Measurements from ENCODE around the gene PDLIM7. TPM values are rescaled to one million over a fixed set of nuclear protein-coding genes. Genes with fewer than 3 reads are reported as not detected.
A peak's percentile ranks its signal among the peaks of the same experiment; 100 is the strongest.

PDLIM7 gene
- polyA plus RNA-seq, 1 donor from 2014 or later: 16.3 TPM

DNA sequence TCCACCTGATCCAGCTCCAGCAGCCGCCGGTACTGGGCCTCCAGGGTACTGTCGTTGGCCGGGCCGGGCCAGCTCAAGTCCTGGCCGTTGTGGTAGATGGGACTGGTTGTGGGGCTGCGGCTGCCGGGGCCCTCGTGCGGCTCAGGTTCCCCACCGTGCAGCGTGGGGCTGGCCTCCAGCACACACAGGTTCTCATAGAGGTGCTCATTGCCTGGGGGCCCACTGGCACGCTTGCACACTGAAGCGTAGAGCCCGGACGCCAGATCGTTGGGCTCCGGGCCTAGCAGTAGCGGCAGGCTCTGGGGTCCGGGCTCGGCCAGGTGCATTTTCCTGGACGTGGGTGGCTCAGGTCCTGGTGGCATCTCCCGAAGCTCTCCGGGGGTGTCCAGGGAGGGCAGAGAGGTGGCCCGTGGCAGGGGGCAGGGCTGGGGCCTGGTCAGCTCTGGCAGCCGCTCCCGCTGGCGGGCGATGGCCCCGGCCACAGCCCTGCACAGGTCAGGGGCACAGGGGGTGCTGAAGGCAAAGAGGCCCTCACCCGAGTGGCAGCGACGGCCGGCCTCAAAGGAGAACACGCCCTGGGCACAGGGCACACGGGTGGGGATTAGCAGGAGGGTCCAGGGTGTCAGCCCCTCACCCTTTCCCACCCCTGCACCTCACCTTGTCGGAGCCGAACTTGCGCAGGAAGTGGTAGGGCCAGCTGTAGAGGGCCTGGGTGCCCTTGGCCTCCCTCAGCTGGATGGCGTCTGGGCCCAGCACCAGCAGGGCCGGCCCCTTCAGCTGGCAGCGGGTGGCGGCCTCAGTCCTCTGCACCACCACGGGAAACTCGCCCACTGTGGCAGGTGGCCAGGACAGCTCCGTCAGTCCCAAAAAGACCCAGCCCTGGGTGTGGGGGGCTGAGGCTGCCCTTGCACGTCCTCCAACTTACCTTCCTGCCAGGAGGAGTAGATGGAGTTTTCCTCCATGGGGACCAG lies 7.0 kb upstream of the PDLIM7 start:
- Mint-ChIP-seq H3K9me3 (no peaks in the 10 kb centered on the region), H3K27ac (no peak overlapping the region), H3K36me3 (peaks cover 8% of the 10 kb centered on the region), H3K27me3 (no peaks in the 10 kb centered on the region), H3K4me1 (peaks cover 27 to 50% (median 43%) of the 10 kb centered on the region in 3 donors), H3K4me3 (no peak overlapping the region)

DNA sequence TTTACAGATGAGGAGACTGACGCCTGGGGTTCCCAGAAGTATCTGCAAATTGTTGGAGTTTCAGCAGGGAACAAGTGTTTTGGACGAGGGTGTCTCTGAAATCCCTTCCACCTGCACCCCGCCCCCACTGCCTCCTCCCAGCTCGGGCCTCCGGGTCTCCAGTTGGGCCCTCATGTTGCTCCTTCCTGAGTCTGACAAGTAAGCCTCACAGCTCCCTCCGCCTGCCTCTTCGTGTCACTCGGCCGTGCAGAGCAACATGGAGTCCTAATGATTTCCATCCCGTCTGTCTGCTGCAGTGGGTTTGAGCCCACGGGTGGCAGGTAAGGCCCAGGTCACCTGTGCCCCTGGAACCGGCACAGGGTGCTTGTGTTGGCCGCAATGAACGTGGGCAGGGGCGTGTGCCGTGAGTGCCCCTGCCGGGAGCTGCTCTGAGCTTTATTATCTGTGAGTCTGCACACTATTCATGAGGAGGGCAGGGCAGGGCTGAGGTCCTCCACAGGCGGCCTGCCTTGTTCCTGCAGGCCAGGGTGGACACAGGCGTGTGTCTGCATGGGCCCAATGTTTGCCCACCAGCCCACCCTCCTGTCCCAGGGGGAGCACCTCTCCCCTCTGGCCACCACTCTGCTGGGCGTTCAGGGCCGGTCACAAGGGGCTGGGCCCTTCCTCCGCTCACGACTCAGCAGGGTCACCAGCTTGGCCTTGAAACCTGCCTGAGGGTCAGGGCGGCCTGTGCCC lies 6.1 kb upstream of the PDLIM7 start:
- Mint-ChIP-seq H3K4me1 (peaks cover 23 to 50% (median 44%) of the 10 kb centered on the region in 3 donors), H3K36me3 (peaks cover 8% of the 10 kb centered on the region), H3K27me3 (no peaks in the 10 kb centered on the region), H3K9me3 (no peaks in the 10 kb centered on the region), H3K4me3 (peak overlapping the region in 1 of 4 donors; percentile 47), H3K27ac (no peak overlapping the region)

DNA sequence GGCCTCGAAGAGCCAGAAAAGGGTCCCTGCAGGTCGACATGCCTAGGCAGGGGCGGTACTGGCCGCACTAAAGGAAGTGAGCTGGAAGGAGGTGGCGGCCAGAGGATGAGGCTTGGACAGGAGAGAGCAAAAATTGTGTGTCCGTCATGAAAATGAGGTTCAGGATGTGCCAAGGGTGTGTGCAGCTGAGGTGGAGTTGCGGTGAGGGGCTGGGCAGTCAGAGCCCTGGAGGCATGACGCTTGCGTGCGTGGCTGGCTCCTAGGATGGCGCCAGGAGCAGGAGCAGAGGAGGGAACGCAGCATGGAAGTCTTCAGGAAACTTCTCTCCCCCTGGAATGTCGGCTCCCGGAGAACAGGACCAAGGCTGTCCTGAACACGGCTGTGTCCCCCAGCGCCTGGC lies 5.5 kb upstream of the PDLIM7 start:
- H3K27ac Mint-ChIP-seq: peak overlapping the region in 1 of 3 donors; percentile 0
- H3K27me3 Mint-ChIP-seq: peaks cover 3% of the 10 kb centered on the region
- H3K4me3 Mint-ChIP-seq: peak overlapping the region in 2 of 4 donors; percentile 51 to 82
- peaks cover 20 to 52% (median 47%) of the 10 kb centered on the region in 3 donors for H3K4me1 Mint-ChIP-seq
- H3K36me3 Mint-ChIP-seq: peaks cover 8% of the 10 kb centered on the region
- H3K9me3 Mint-ChIP-seq: no peaks in the 10 kb centered on the region

GRCh38 chr5:177501874-177502678 lies 4.7 kb upstream of the PDLIM7 start:
- peak overlapping the region; percentile 44 to 74 (median 54) for H3K4me3 Mint-ChIP-seq
- H3K36me3 Mint-ChIP-seq: peaks cover 4% of the 10 kb centered on the region
- no peaks in the 10 kb centered on the region for H3K9me3 Mint-ChIP-seq
- H3K4me1 Mint-ChIP-seq: peaks cover 12 to 44% (median 40%) of the 10 kb centered on the region in 3 donors
- peak overlapping the region; percentile 0 to 37 (median 35) for H3K27ac Mint-ChIP-seq
- peaks cover 3% of the 10 kb centered on the region for H3K27me3 Mint-ChIP-seq

DNA sequence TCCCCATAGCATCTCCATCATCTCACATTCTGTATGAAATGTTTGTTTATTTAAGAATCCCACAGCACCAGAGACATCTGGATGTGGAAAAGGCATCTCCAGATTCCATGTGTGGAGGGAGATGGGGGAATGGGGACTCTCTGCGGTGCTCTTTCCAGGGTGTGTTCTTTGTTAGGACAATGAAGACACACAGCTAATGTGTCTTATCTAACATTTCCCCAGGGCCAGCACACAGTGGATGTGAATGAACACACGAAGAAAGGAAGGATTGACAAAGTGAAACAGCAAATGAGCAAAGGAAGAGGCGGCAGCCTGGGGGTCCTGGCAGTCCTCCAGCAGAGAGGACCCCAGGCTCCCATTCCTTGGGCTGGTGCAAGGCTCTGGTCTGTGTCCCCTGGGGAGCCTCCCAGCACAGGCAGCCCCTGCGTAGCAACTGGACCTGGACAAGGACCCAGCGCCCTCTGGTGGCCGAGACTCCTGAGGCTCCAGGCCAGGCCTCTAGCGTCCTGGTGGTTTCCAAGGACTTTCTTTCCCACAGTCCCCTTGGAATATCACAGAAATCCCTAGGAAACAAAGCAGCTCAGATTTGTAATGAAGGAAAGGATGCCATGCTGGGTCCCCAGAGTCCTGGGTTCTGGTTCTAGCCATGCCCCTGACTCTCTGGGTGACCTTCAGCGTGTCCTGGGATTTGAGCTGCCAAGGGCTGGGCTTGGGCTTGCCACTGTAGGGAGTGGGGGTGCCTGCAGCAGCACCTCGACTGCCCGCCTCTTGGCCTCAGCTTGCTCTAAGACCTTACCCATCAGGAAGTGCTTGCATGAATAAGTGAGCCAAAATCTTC lies 3.5 kb upstream of the PDLIM7 start:
- Mint-ChIP-seq H3K27ac (peak overlapping the region in 2 of 3 donors; percentile 18 to 23), H3K27me3 (peaks cover 3% of the 10 kb centered on the region), H3K36me3 (peaks cover 4% of the 10 kb centered on the region), H3K9me3 (no peaks in the 10 kb centered on the region), H3K4me3 (peak overlapping the region in 2 of 4 donors; percentile 55 to 67), H3K4me1 (peaks cover 10 to 47% (median 38%) of the 10 kb centered on the region in 3 donors)

DNA sequence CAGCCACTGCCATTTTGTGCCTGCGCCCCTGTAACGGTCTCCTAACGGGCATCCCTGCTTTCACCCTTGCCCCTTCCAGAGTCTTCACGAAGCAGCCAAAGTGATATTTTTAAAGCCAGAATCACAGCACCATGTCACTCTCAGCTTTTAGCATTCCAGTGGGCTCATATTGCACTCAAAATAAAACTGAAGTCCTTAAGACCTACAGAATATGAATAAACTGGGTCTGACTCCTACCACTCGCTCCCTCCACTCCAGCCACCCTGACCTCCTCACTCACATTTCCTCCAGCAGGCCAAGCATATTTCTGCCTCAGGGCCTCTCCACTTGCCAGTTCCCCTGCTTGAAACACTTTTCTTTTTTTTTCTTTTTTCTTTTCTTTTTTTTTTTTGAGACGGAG lies 2.4 kb upstream of the PDLIM7 start:
- peak overlapping the region in 1 of 3 donors; percentile 91 for H3K27ac Mint-ChIP-seq
- peaks cover 3% of the 10 kb centered on the region for H3K36me3 Mint-ChIP-seq

DNA sequence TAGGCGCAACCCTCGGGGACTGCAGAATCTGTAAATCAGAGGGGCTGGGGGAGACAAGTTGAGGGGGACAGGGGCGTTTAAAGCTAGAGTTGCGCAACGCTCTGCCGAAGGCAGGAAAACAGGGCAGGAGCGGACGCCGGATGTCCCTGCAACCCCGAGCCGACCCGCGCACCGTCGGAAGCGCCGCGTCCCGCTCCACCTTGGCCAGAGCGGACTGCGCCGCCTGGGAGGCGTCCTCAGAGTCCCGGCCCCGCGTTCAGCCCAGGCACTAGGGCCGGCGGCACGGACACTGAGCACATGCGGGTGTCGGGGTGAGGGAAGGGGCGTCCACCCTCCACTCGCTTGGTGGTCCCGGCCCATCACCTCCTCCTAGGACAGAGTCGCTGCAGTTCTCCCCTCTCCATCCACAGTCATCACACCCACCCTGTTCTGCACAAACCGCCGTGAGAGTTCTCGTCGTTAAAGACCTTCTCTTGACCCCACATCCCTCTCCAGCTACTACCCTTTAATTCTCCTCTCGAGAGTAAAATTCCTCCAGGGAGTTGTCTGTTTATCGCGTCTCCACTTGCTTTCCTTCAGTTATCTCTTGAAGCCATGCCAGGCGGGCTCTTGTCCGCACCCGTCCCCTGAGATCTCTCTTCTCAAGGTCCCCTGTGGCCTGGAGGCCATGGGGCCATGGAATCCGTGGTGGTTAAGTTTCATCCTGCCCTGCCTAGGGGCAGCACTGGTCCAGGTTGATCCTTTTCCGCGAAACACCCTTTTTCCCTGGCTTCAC lies 796 bp upstream of the PDLIM7 start:
- Mint-ChIP-seq H3K36me3 (peaks cover 3% of the 10 kb centered on the region), H3K27me3 (peaks cover 3% of the 10 kb centered on the region), H3K4me3 (peak overlapping the region; percentile 83 to 95 (median 90)), H3K27ac (peak overlapping the region; percentile 14 to 81 (median 54)), H3K4me1 (peaks cover 15 to 50% (median 41%) of the 10 kb centered on the region in 3 donors), H3K9me3 (no peaks in the 10 kb centered on the region)

More for the DNA sequence above, 2.4 kb upstream of the PDLIM7 start:
- H3K4me3 Mint-ChIP-seq: peak overlapping the region in 3 of 4 donors; percentile 8 to 75 (median 67)
- peaks cover 10 to 43% (median 36%) of the 10 kb centered on the region in 3 donors for H3K4me1 Mint-ChIP-seq
- no peaks in the 10 kb centered on the region for H3K9me3 Mint-ChIP-seq
- H3K27me3 Mint-ChIP-seq: peaks cover 3% of the 10 kb centered on the region

- H3K4me1 Mint-ChIP-seq: peaks cover 9 to 42% (median 32%) of the 10 kb centered on the region in 3 donors
- H3K27me3 Mint-ChIP-seq: peaks cover 3% of the 10 kb centered on the region
- peak overlapping the region; percentile 21 to 95 (median 78) for H3K4me3 Mint-ChIP-seq
- peaks cover 5% of the 10 kb centered on the region for H3K36me3 Mint-ChIP-seq
- no peaks in the 10 kb centered on the region for H3K9me3 Mint-ChIP-seq
- no peak overlapping the region for H3K27ac Mint-ChIP-seq
Measured at GRCh38 chr5:177496727-177497291, 595 bp downstream of the PDLIM7 start.

- Mint-ChIP-seq H3K27me3 (peaks cover 3% of the 10 kb centered on the region), H3K9me3 (no peaks in the 10 kb centered on the region), H3K4me1 (peaks cover 9 to 41% (median 27%) of the 10 kb centered on the region in 3 donors), H3K4me3 (peak overlapping the region; percentile 21 to 86 (median 78)), H3K36me3 (peaks cover 5% of the 10 kb centered on the region), H3K27ac (peak overlapping the region in 1 of 3 donors; percentile 68)
Measured at GRCh38 chr5:177496070-177496726, 1.2 kb downstream of the PDLIM7 start.

DNA sequence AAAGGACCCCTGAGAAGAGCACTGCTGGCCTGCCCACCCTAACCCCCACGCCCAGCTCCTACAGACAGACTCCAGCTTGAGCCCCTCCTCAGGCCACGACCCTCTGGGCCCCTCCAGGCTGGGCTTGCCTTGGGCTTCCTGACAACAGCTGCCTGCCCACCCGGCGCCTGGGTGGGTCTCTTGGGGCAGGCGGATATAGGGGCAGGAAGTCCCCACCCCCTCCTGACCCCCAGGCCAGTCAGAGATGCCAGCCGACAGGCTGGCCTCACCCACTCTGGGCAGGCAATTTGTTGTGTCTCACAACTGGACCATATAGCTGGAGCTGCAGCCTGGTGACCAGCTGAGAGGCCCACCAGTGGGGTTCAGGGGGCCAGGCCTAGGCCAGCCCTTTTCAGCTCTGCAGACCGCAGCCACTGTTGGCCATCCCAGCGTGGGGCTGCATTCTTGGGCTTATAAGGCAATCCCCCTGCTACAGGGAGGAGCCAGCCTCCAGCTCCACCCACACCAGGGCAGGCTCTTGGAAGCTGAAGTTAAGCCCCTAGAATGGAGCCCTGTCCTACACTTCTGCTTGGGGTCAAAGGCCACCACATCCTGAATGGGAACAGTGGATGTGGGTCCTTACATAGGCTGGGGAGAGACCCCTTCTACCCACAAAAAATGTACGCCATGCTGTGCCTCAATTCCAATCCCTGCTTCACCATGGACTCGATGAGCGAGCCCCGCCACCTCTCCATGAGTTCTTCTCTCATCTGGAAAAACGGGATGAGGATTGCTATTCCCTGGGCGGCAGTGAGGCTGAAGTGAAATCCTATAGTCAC lies 2.0 kb downstream of the PDLIM7 start:
- Mint-ChIP-seq H3K36me3 (peaks cover 5% of the 10 kb centered on the region), H3K27me3 (peaks cover 3% of the 10 kb centered on the region), H3K4me3 (peak overlapping the region in 3 of 4 donors; percentile 73 to 86 (median 83)), H3K9me3 (no peaks in the 10 kb centered on the region), H3K27ac (peak overlapping the region in 1 of 3 donors; percentile 68), H3K4me1 (peaks cover 5 to 36% (median 23%) of the 10 kb centered on the region in 3 donors)

- H3K27me3 Mint-ChIP-seq: peaks cover 3% of the 10 kb centered on the region
- H3K36me3 Mint-ChIP-seq: peaks cover 4% of the 10 kb centered on the region
- peak overlapping the region in 2 of 3 donors; percentile 67 to 94 for H3K27ac Mint-ChIP-seq
- peak overlapping the region in 3 of 4 donors; percentile 24 to 63 (median 55) for H3K4me3 Mint-ChIP-seq
- peaks cover 5 to 34% (median 20%) of the 10 kb centered on the region in 3 donors for H3K4me1 Mint-ChIP-seq
- no peaks in the 10 kb centered on the region for H3K9me3 Mint-ChIP-seq
Measured at GRCh38 chr5:177494346-177495195, 2.8 kb downstream of the PDLIM7 start.

All from IgD-negative memory B cell (primary cell).